ENCODE measurements around the gene DSG2. TPM values are rescaled to one million over a fixed set of nuclear protein-coding genes. Genes with fewer than 3 reads are reported as not detected.
A peak's percentile ranks its signal among the peaks of the same experiment; 100 is the strongest.
"Not testable (repeated sequence)": the region's sequence is repeated elsewhere in the genome, so short reads cannot be mapped to it uniquely, and the experiment has no call there.

The DSG2 gene
- total RNA-seq, 2 donors from 2014 or later, result not detected

GRCh38 chr18:31490833-31491232 lies 7.1 kb upstream of the DSG2 start:
- DNase-seq (no peak), ATAC-seq (no peak)
- Mint-ChIP-seq H3K36me3 (ENCODE audit: low read depth) (no peaks in the 10 kb centered on the region), H3K27ac (no peak overlapping the region), H3K4me3 (no peak overlapping the region), H3K27me3 (peaks cover 12% of the 10 kb centered on the region), H3K4me1 (no peaks in the 10 kb centered on the region)
- H3K9me3 ChIP-seq (ENCODE audit: control insufficient read depth, low read length, poor library complexity, severe bottlenecking), result no peaks in the 10 kb centered on the region

GRCh38 chr18:31491586-31491985 lies 6.4 kb upstream of the DSG2 start:
- no peak for DNase-seq
- no peaks in the 10 kb centered on the region for H3K4me1 Mint-ChIP-seq
- no peaks in the 10 kb centered on the region for H3K36me3 Mint-ChIP-seq (ENCODE audit: low read depth)
- H3K4me3 Mint-ChIP-seq, result no peak overlapping the region
- H3K27me3 Mint-ChIP-seq, result peaks cover 14% of the 10 kb centered on the region
- no peaks in the 10 kb centered on the region for H3K9me3 ChIP-seq (ENCODE audit: control insufficient read depth, low read length, poor library complexity, severe bottlenecking)
- no peak overlapping the region for H3K27ac Mint-ChIP-seq
- ATAC-seq, result no peak

GRCh38 chr18:31492671-31493070 lies 5.3 kb upstream of the DSG2 start:
- Mint-ChIP-seq H3K27me3 (peaks cover 22% of the 10 kb centered on the region), H3K4me3 (no peak overlapping the region), H3K27ac (no peak overlapping the region), H3K36me3 (ENCODE audit: low read depth) (no peaks in the 10 kb centered on the region), H3K4me1 (no peaks in the 10 kb centered on the region)
- DNase-seq (no peak), ATAC-seq (no peak)
- H3K9me3 ChIP-seq (ENCODE audit: control insufficient read depth, low read length, poor library complexity, severe bottlenecking), result no peaks in the 10 kb centered on the region

- H3K27ac Mint-ChIP-seq, result no peak overlapping the region
- DNase-seq (no peak), ATAC-seq (no peak)
- H3K4me1 Mint-ChIP-seq, result no peaks in the 10 kb centered on the region
- H3K36me3 Mint-ChIP-seq (ENCODE audit: low read depth), result no peaks in the 10 kb centered on the region
- no peaks in the 10 kb centered on the region for H3K9me3 ChIP-seq (ENCODE audit: control insufficient read depth, low read length, poor library complexity, severe bottlenecking)
- H3K4me3 Mint-ChIP-seq, result no peak overlapping the region
- H3K27me3 Mint-ChIP-seq, result peaks cover 22% of the 10 kb centered on the region
Measured at GRCh38 chr18:31493171-31493570, 4.8 kb upstream of the DSG2 start.

- Mint-ChIP-seq H3K27ac (no peak overlapping the region), H3K36me3 (ENCODE audit: low read depth) (no peaks in the 10 kb centered on the region), H3K4me1 (peaks cover 1% of the 10 kb centered on the region), H3K27me3 (peaks cover 23% of the 10 kb centered on the region), H3K4me3 (no peak overlapping the region)
- H3K9me3 ChIP-seq (ENCODE audit: control insufficient read depth, low read length, poor library complexity, severe bottlenecking), result no peaks in the 10 kb centered on the region
- DNase-seq (no peak), ATAC-seq (no peak)
Measured at GRCh38 chr18:31493941-31494340, 4.0 kb upstream of the DSG2 start.

- DNase-seq; H3K4me3 Mint-ChIP-seq; ATAC-seq; H3K9me3 ChIP-seq (ENCODE audit: control insufficient read depth, low read length, poor library complexity, severe bottlenecking); H3K36me3 Mint-ChIP-seq (ENCODE audit: low read depth); H3K27ac Mint-ChIP-seq; H3K4me1 Mint-ChIP-seq: not testable (repeated sequence)
- H3K27me3 Mint-ChIP-seq, result peaks cover 29% of the 10 kb centered on the region
Measured at GRCh38 chr18:31494705-31495244, 3.2 kb upstream of the DSG2 start.

GRCh38 chr18:31497404-31497835 lies 557 bp upstream of the DSG2 start:
- Mint-ChIP-seq H3K4me3 (peak overlapping the region; percentile 31), H3K27me3 (peaks cover 29% of the 10 kb centered on the region), H3K4me1 (peaks cover 4% of the 10 kb centered on the region), H3K27ac (no peak overlapping the region), H3K36me3 (ENCODE audit: low read depth) (no peaks in the 10 kb centered on the region)
- DNase-seq (no peak), ATAC-seq (no peak)
- H3K9me3 ChIP-seq (ENCODE audit: control insufficient read depth, low read length, poor library complexity, severe bottlenecking), result no peaks in the 10 kb centered on the region

- Mint-ChIP-seq H3K27me3 (peaks cover 29% of the 10 kb centered on the region), H3K4me3 (peak overlapping the region; percentile 68)
Measured at GRCh38 chr18:31498574-31499524, 872 bp downstream of the DSG2 start.

GRCh38 chr18:31500051-31500688 lies 2.2 kb downstream of the DSG2 start:
- Mint-ChIP-seq H3K36me3 (ENCODE audit: low read depth) (no peaks in the 10 kb centered on the region), H3K27ac (no peak overlapping the region), H3K4me3 (no peak overlapping the region), H3K27me3 (peaks cover 24% of the 10 kb centered on the region), H3K4me1 (peaks cover 4% of the 10 kb centered on the region)
- ATAC-seq (no peak), DNase-seq (no peak)
- H3K9me3 ChIP-seq (ENCODE audit: control insufficient read depth, low read length, poor library complexity, severe bottlenecking), result no peaks in the 10 kb centered on the region

More at GRCh38 chr18:31498574-31499524, 872 bp downstream of the DSG2 start:
- H3K9me3 ChIP-seq (ENCODE audit: control insufficient read depth, low read length, poor library complexity, severe bottlenecking), result no peaks in the 10 kb centered on the region
- Mint-ChIP-seq H3K27ac (no peak overlapping the region), H3K4me1 (peaks cover 4% of the 10 kb centered on the region), H3K36me3 (ENCODE audit: low read depth) (no peaks in the 10 kb centered on the region)
- ATAC-seq (no peak), DNase-seq (no peak)

GRCh38 chr18:31503011-31503410 lies 5.0 kb downstream of the DSG2 start:
- DNase-seq (no peak), ATAC-seq (no peak)
- H3K9me3 ChIP-seq (ENCODE audit: control insufficient read depth, low read length, poor library complexity, severe bottlenecking), result no peaks in the 10 kb centered on the region
- Mint-ChIP-seq H3K27me3 (peaks cover 8% of the 10 kb centered on the region), H3K4me1 (peaks cover 4% of the 10 kb centered on the region), H3K36me3 (ENCODE audit: low read depth) (no peaks in the 10 kb centered on the region), H3K4me3 (no peak overlapping the region), H3K27ac (no peak overlapping the region)

- no peaks in the 10 kb centered on the region for H3K9me3 ChIP-seq (ENCODE audit: control insufficient read depth, low read length, poor library complexity, severe bottlenecking)
- no peaks in the 10 kb centered on the region for H3K4me1 Mint-ChIP-seq
- no peak overlapping the region for H3K27ac Mint-ChIP-seq
- no peaks in the 10 kb centered on the region for H3K36me3 Mint-ChIP-seq (ENCODE audit: low read depth)
- peaks cover 2% of the 10 kb centered on the region for H3K27me3 Mint-ChIP-seq
- ATAC-seq, result no peak
- no peak overlapping the region for H3K4me3 Mint-ChIP-seq
- no peak for DNase-seq
Measured at GRCh38 chr18:31504455-31505147, 6.6 kb downstream of the DSG2 start.

- no peak for DNase-seq
- no peaks in the 10 kb centered on the region for H3K36me3 Mint-ChIP-seq (ENCODE audit: low read depth)
- H3K9me3 ChIP-seq (ENCODE audit: control insufficient read depth, low read length, poor library complexity, severe bottlenecking), result no peaks in the 10 kb centered on the region
- no peak overlapping the region for H3K27ac Mint-ChIP-seq
- H3K27me3 Mint-ChIP-seq, result peaks cover 4% of the 10 kb centered on the region
- H3K4me1 Mint-ChIP-seq, result no peaks in the 10 kb centered on the region
- no peak overlapping the region for H3K4me3 Mint-ChIP-seq
- ATAC-seq, result no peak
Measured at GRCh38 chr18:31505156-31505555, 7.2 kb downstream of the DSG2 start.
